Right renal pelvis (tissue), 4 donors: Measurements from ENCODE around the gene KCNJ1. TPM values are rescaled to one million over a fixed set of nuclear protein-coding genes. Genes with fewer than 3 reads are reported as not detected.

Experiments
- DNase-seq, 4 donors: peaks; one replicate each; pipeline ENCODE4 v3.0.0-alpha.2; 2013; ENCODE audit warnings: low read depth in 4 of 4, low spot score in 3 of 4, missing footprints in 1 of 4
- polyA plus RNA-seq, 4 donors: library from polyadenylated mRNA; unstranded; fragments of 120-200 nt; gene quantifications; one replicate each; pipeline ENCODE4 v1.2.1, GENCODE V29; 2013; ENCODE audit not compliant: insufficient read length in 4 of 4

Gene KCNJ1
- polyA plus RNA-seq: 100 to 1,000 TPM in 3 of 4 donors, 10 to 100 TPM in 1; 87.4 to 119 (median 110) TPM

GRCh38 chr11:128867277-128867676 is at the start of gene KCNJ1:
TSS of gene KCNJ1 (minus strand) at chr11:128867296. CDS start at chr11:128840243, 27,053 bp downstream.
- no peak for DNase-seq

DNA sequence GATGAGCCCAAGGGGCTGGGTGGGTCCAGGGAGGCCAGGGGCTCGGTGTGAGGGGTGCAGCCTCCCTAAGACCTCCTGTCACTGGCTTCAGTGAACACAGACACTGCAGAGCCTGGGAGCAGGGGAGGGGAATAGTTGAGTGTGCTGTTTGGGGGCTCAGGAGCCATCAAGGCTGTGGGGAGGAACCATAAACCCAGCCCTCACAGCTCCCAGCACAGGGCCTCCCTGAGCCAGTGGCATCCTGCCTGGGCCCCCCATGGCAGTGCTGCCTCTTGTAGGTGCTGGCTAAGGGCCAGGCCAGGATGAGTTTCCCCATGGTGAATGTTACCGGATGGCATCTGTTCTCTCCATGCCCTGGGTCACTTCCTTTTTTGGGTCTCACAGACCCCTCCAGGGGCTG is 49.6 kb upstream of the KCNJ1 start:
- DNase-seq: no peak

- no peak for DNase-seq
These were observed 49.0 kb upstream of the KCNJ1 start for GRCh38 chr11:128916037-128916572.

DNA sequence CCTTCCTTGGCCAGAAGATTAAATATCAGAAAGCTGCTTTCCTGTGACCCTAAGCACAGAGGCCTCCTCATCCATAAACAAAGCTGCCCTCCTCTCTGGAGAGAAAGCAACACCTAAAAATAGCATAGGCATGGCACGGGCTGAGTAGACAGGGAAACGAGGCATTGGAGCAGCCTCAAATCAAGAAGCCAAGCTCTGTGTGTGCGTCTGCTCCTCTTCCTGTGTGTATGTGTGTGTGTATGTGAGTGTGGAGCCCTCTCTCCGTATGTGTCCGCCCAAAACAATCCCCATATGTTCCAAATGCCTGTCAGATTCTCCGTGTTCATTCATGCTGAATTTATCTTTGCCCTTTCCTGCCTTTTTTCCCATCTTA is 48.0 kb upstream of the KCNJ1 start:
- no peak for DNase-seq

DNA sequence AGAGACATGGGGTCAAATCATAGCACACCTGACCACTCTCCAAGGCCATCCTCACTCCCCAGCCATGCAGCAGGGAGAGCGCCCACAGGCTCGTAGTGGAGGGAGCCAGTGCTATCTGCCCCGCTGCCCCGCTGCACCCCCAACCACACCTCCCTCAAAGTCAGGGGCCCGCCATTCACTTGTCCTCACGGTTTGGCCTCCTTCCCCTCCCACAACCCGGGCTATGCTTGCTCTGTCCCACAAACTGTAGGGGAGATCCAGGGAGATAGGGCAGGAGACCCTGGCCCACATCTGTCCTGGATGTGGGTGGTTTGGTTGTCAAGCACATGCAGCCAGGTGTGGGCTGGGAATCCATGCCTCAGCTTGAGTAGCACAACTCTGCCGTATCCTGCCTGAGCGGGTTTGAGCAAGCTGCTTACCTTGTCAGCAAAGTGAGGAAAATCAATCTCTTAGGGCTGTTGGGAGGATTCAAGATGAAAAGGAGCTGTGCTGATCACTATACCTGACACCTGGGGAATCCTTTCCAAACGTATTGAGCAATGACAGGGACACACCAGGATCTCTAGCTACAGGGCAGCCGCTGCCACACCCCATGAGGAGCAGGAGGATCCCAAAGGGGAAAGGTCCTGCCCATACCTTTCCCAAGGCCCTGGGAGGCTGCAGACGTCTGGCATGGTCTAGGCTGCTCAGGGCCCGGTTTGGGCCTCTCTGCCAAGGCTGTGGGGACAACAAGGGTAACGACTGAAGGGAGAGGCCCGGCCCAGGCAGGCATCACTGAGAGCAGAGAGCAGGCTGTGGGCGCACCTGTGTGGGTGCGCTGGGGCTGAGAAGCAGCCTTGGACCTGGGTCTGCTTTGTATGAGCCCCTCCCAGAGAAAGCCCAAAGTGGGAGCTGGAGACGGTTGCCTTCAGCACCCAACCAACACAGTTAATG is 47.4 kb upstream of the KCNJ1 start:
- DNase-seq: no peak

DNA sequence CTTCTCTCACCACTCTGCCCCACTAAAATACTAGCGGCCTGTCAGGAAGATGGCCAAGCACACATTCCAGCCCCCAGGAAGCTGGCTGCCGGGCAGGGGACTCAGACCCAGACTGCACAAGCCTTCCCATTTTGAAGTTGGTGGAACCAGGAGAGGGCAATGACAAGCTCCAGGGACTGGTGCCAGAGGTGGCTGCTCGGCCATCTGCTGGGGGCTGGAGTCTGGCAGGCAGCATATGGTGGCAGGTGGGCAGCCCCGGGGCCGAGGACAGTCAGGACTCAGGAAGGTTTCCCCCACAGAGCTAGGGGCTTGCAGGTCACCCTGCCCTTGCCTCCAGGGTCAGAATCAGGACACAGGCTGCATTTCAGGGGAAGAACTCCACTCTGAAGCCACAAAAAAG is 46.7 kb upstream of the KCNJ1 start:
- no peak for DNase-seq

- DNase-seq: no peak
These were observed 44.6 kb upstream of the KCNJ1 start for GRCh38 chr11:128911701-128912100.

DNA sequence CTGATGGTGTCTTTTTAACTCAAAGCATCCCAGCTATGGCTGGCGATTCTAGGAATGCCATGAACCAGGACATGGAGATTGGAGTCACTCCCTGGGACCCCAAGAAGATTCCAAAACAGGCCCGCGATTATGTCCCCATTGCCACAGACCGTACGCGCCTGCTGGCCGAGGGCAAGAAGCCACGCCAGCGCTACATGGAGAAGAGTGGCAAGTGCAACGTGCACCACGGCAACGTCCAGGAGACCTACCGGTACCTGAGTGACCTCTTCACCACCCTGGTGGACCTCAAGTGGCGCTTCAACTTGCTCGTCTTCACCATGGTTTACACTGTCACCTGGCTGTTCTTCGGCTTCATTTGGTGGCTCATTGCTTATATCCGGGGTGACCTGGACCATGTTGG is 44.1 kb upstream of the KCNJ1 start:
- DNase-seq: no peak

- no peak for DNase-seq
These were observed 43.5 kb upstream of the KCNJ1 start for GRCh38 chr11:128910576-128910975.

- DNase-seq: no peak
These were observed 42.5 kb upstream of the KCNJ1 start for GRCh38 chr11:128909438-128910125.

GRCh38 chr11:128908391-128909246 is 41.5 kb upstream of the KCNJ1 start:
- DNase-seq: no peak

GRCh38 chr11:128907585-128907984 is 40.5 kb upstream of the KCNJ1 start:
- no peak for DNase-seq

GRCh38 chr11:128906185-128907050 is 39.3 kb upstream of the KCNJ1 start:
- no peak for DNase-seq

GRCh38 chr11:128905345-128906184 is 38.5 kb upstream of the KCNJ1 start:
- DNase-seq: no peak

GRCh38 chr11:128904656-128905344 is 37.7 kb upstream of the KCNJ1 start:
- DNase-seq: no peak

- DNase-seq: no peak
These were observed 37.2 kb upstream of the KCNJ1 start for GRCh38 chr11:128904303-128904655.

DNA sequence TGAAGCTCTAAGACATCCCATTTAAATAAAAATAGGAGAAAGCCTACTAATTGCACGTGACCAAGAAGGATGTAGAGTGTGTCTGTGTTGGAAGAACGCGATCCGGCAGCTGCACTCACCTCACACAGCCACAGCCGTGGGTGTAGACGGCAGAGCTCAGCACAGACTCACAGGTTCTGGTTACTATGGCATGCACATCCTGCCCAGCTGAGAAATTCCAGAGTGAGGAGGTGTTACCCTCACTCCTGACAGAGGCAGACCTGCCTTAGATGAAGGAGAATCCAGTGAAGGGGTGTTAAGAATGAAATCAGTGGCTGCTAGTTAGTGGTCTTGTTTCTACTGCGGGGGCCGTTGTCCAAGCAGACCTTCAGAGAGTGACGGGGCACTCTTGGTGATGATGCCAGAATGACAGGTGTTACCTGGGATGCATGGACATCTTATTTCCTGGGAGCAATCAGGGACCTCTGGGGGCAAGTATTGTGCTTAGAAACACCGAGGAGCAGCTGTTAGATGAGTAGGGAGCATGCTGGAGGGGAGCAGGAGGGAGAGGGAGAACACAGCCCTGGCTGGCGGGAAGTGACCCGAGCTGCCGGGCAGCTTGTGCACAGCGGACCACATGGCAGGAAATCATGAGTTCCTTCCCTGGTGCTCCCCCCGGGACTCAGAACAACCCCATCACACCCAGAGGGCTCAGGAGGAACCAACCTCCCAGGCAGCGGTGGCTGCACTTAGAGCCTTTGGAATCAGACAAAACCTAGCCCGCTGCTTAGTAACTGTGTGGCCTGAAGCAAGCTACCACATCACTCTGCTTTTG is 36.4 kb upstream of the KCNJ1 start:
- DNase-seq: no peak
